Brain microvascular endothelial cell (primary cell): Measurements from ENCODE around the gene ZNF414.

ENCODE experiments used
- DNase-seq: peaks from one replicate; pipeline ENCODE4 v3.0.0-alpha.2; 2020
- H3K27ac ChIP-seq: fragments of 250-450 bp; sonication (Bioruptor Pico); 2 replicates; pipeline ENCODE4 v1.5.1; 2020; ENCODE audit warnings: mild to moderate bottlenecking, moderate library complexity
- H3K27me3 ChIP-seq: fragments of 250-450 bp; sonication (Bioruptor Pico); replicated peaks from 2 replicates; pipeline ENCODE4 v1.5.1; 2020; ENCODE audit warnings: mild to moderate bottlenecking
- H3K36me3 ChIP-seq: fragments of 250-450 bp; sonication (Bioruptor Pico); replicated peaks from 2 replicates; pipeline ENCODE4 v1.5.1; 2020; ENCODE audit warnings: mild to moderate bottlenecking
- H3K4me3 ChIP-seq: 2 replicates; pipeline ENCODE4 v1.5.1; 2011; ENCODE audit warnings: low read depth, mild to moderate bottlenecking, control low read depth, low read length, moderate library complexity
- CTCF ChIP-seq: IDR thresholded peaks from 2 replicates; pipeline ENCODE4 v1.5.1; 2011; ENCODE audit warnings: low read depth, mild to moderate bottlenecking, moderate library complexity, low read length, control low read depth, inconsistent platforms; ENCODE audit errors: missing control alignments
- in situ Hi-C: cut with HindIII; loops from 2 replicates; pipeline ENCODE4 v1.10.0; 2017; ENCODE audit warnings: low sequenced_read_pairs, low pct_ligation_motif_present

ZNF414 gene

GRCh38 chr19:8506402-8506957 lies 7.5 kb downstream of the ZNF414 start:
- no peaks in the 10 kb centered on the region for H3K36me3 ChIP-seq
- no peak for DNase-seq
- no peak for TF ChIP-seq CTCF
- in situ Hi-C loops: no loop called here
- H3K27me3 ChIP-seq: no peaks in the 10 kb centered on the region
- no peak overlapping the region for H3K27ac ChIP-seq
- peak overlapping the region; percentile 62 for H3K4me3 ChIP-seq

- in situ Hi-C loops: no loop called here
- no peaks in the 10 kb centered on the region for H3K27me3 ChIP-seq
- H3K4me3 ChIP-seq: peak overlapping the region; percentile 62
- H3K27ac ChIP-seq: no peak overlapping the region
- H3K36me3 ChIP-seq: no peaks in the 10 kb centered on the region
- DNase-seq: peak; percentile 48
- peak; percentile 93 for TF ChIP-seq CTCF
These were observed 8.1 kb downstream of the ZNF414 start for GRCh38 chr19:8505680-8506401.

- DNase-seq: no peak
- no peak for TF ChIP-seq CTCF
- no peak overlapping the region for H3K27ac ChIP-seq
- H3K27me3 ChIP-seq: no peaks in the 10 kb centered on the region
- H3K4me3 ChIP-seq: no peak overlapping the region
- in situ Hi-C loops: no loop called here
- no peaks in the 10 kb centered on the region for H3K36me3 ChIP-seq
These were observed 9.0 kb downstream of the ZNF414 start for GRCh38 chr19:8504919-8505318.

- TF ChIP-seq CTCF: no peak
- no peak for DNase-seq
- in situ Hi-C loops: no loop called here
- Histone ChIP-seq H3K27me3 (no peaks in the 10 kb centered on the region), H3K4me3 (no peak overlapping the region), H3K27ac (no peak overlapping the region), H3K36me3 (no peaks in the 10 kb centered on the region)
These were observed 9.8 kb downstream of the ZNF414 start for GRCh38 chr19:8504171-8504570.

GRCh38 chr19:8503510-8503909 lies 10.5 kb downstream of the ZNF414 start:
- Histone ChIP-seq H3K36me3 (no peaks in the 10 kb centered on the region), H3K4me3 (no peak overlapping the region), H3K27ac (no peak overlapping the region), H3K27me3 (no peaks in the 10 kb centered on the region)
- in situ Hi-C loops: no loop called here
- TF ChIP-seq CTCF: no peak
- DNase-seq: no peak

- no peak for TF ChIP-seq CTCF
- no peaks in the 10 kb centered on the region for H3K27me3 ChIP-seq
- no peak for DNase-seq
- H3K36me3 ChIP-seq: no peaks in the 10 kb centered on the region
- in situ Hi-C loops: no loop called here
- H3K4me3 ChIP-seq: no peak overlapping the region
- no peak overlapping the region for H3K27ac ChIP-seq
These were observed 12.0 kb downstream of the ZNF414 start for GRCh38 chr19:8501981-8502380.
